ENCODE results near the gene SLC38A10. TPM values are rescaled to one million over a fixed set of nuclear protein-coding genes. Genes with fewer than 3 reads are reported as not detected.

The SLC38A10 gene
- total RNA-seq, 1 experiment from 2014 or later, result 43.8 TPM

GRCh38 chr17:81210868-81211267 is 84.2 kb downstream of the SLC38A10 start:
- Histone ChIP-seq H3K4me2 (ENCODE audit: insufficient read depth, insufficient read length, low read length) (no peak overlapping the region), H3K79me1 (ENCODE audit: insufficient read depth, low read depth, low read length, poor library complexity, severe bottlenecking) (no peaks in the 10 kb centered on the region)

More at GRCh38 chr17:81210868-81211267, 84.2 kb downstream of the SLC38A10 start:
- Histone ChIP-seq H2BK12ac (ENCODE audit: insufficient read length, low read depth, low read length) (no peak overlapping the region), H3K56ac (ENCODE audit: insufficient read length, low read depth, low read length) (no peak overlapping the region), H3K9ac (ENCODE audit: extremely low read depth, insufficient read length, low read length) (no peak overlapping the region), H3K23me2 (ENCODE audit: insufficient read length, low read depth, low read length, poor library complexity, severe bottlenecking) (no peaks in the 10 kb centered on the region), H4K5ac (ENCODE audit: insufficient read length, low read depth, low read length) (no peak overlapping the region), H3K79me2 (ENCODE audit: insufficient read depth, low read length) (no peaks in the 10 kb centered on the region; the same call in 1 of the 2 replicates), H3K18ac (ENCODE audit: insufficient read length, low read depth, low read length) (no peak overlapping the region), H3K23ac (ENCODE audit: insufficient read length, low read depth, low read length) (no peak overlapping the region), H2BK20ac (ENCODE audit: low read depth, low read length, poor library complexity, severe bottlenecking) (no peak overlapping the region), H2BK120ac (ENCODE audit: low read depth, low read length, poor library complexity, severe bottlenecking) (no peak overlapping the region), H4K91ac (ENCODE audit: insufficient read length, low read depth, low read length) (no peak overlapping the region), H2AFZ (ENCODE audit: low read length) (no peak overlapping the region), H3K27ac (ENCODE audit: insufficient read length, low read depth, low read length) (no peak overlapping the region), H3K9me3 (ENCODE audit: control insufficient read depth, low read depth, low read length) (no peaks in the 10 kb centered on the region), H3K4me1 (ENCODE audit: insufficient read depth, low read length) (no peaks in the 10 kb centered on the region), H2AK5ac (ENCODE audit: insufficient read length, low read length) (no peak overlapping the region), H3T11ph (ENCODE audit: low read length) (no peak overlapping the region), H4K8ac (replicated peaks; ENCODE audit: insufficient read length, low read depth, low read length) (no peak overlapping the region), H3K4ac (ENCODE audit: low read depth, low read length) (no peak overlapping the region), H2BK5ac (ENCODE audit: insufficient read length, low read length) (no peak overlapping the region), H3K14ac (ENCODE audit: insufficient read depth, low read length) (no peak overlapping the region), H4K20me1 (ENCODE audit: control insufficient read depth, insufficient read depth, insufficient read length) (no peaks in the 10 kb centered on the region), H2BK15ac (ENCODE audit: low read depth, low read length) (no peak overlapping the region), H3K27me3 (ENCODE audit: insufficient read depth, low read length) (no peaks in the 10 kb centered on the region)
- no CpG with 5 or more reads among the region's 14 CpGs for WGBS (ENCODE audit: extremely low coverage, insufficient read length, low lambda C conversion rate)
- Mint-ChIP-seq H3K9me3 (no peaks in the 10 kb centered on the region), H3K27me3 (ENCODE audit: low read depth) (no peaks in the 10 kb centered on the region), H3K36me3 (ENCODE audit: insufficient read depth in 1 of 3, low read depth in 3 of 3) (peaks cover 0 to 23% (median 3%) of the 10 kb centered on the region in 3 experiments; a peak in 4 of 7 replicates), H3K4me3 (no peak overlapping the region), H3K27ac (peak overlapping the region in 1 of 3 experiments; percentile 94; a peak in 2 of 7 replicates), H3K4me1 (peaks cover 3 to 4% of the 10 kb centered on the region in 2 experiments; a peak in 1 of 4 replicates)
- no peak for DNase-seq
- TF ChIP-seq, protein P1, sequence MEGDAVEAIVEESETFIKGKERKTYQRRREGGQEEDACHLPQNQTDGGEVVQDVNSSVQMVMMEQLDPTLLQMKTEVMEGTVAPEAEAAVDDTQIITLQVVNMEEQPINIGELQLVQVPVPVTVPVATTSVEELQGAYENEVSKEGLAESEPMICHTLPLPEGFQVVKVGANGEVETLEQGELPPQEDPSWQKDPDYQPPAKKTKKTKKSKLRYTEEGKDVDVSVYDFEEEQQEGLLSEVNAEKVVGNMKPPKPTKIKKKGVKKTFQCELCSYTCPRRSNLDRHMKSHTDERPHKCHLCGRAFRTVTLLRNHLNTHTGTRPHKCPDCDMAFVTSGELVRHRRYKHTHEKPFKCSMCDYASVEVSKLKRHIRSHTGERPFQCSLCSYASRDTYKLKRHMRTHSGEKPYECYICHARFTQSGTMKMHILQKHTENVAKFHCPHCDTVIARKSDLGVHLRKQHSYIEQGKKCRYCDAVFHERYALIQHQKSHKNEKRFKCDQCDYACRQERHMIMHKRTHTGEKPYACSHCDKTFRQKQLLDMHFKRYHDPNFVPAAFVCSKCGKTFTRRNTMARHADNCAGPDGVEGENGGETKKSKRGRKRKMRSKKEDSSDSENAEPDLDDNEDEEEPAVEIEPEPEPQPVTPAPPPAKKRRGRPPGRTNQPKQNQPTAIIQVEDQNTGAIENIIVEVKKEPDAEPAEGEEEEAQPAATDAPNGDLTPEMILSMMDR (conservative IDR thresholded peaks at IDR 0.05), result no peak

Measured in H9 (cell line).